NCI-H526 (cell line): ENCODE measurements around the gene RPL10.
A peak's percentile ranks its signal among the peaks of the same experiment; 100 is the strongest.

Experiments
- DNase-seq, 2 experiments: peaks; one replicate each; lab custom pipeline; 2025; lab: John Stamatoyannopoulos, UW

RPL10 gene

GRCh38 chrX:154401045-154401799 lies 3.0 kb downstream of the RPL10 start:
- no peak for DNase-seq

GRCh38 chrX:154401918-154402621 lies 3.9 kb downstream of the RPL10 start:
- no peak for DNase-seq

GRCh38 chrX:154402622-154403127 lies 4.5 kb downstream of the RPL10 start:
- no peak for DNase-seq

- no peak for DNase-seq
Measured at GRCh38 chrX:154403192-154403591, 5.0 kb downstream of the RPL10 start.

- no peak for DNase-seq
Measured at GRCh38 chrX:154403858-154404257, 5.7 kb downstream of the RPL10 start.

GRCh38 chrX:154404625-154405192 lies 6.5 kb downstream of the RPL10 start:
- no peak for DNase-seq

- no peak for DNase-seq
Measured at GRCh38 chrX:154408659-154409221, 10.6 kb downstream of the RPL10 start.

GRCh38 chrX:154409222-154409871 lies 11.2 kb downstream of the RPL10 start, which contains the start of gene DNASE1L1:
Gene DNASE1L1 (minus strand): TSS chrX:154409254. CDS start chrX:154405568, 3,686 bp downstream.
- DNase-seq: no peak

GRCh38 chrX:154411981-154412340 lies 13.8 kb downstream of the RPL10 start:
- DNase-seq: peak; percentile 81 to 87

GRCh38 chrX:154412468-154412867 lies 14.3 kb downstream of the RPL10 start:
- DNase-seq: no peak

- no peak for DNase-seq
Measured at GRCh38 chrX:154413142-154413541, 15.0 kb downstream of the RPL10 start.

GRCh38 chrX:154417157-154417556 lies 19.0 kb downstream of the RPL10 start:
- DNase-seq: no peak

GRCh38 chrX:154419189-154419588 lies 21.0 kb downstream of the RPL10 start:
- no peak for DNase-seq

- DNase-seq: no peak
Measured at GRCh38 chrX:154419688-154420401, 21.7 kb downstream of the RPL10 start.

- DNase-seq: no peak
Measured at GRCh38 chrX:154420402-154420756, 22.2 kb downstream of the RPL10 start.

GRCh38 chrX:154426916-154427770 lies 29.0 kb downstream of the RPL10 start:
- DNase-seq: no peak

GRCh38 chrX:154428176-154429171 lies 30.3 kb downstream of the RPL10 start, which contains the start of gene ATP6AP1:
Gene ATP6AP1 (plus strand): TSS chrX:154428677. CDS start chrX:154428693, 16 bp downstream.
- peak; percentile 95 to 99 for DNase-seq

- DNase-seq: no peak
Measured at GRCh38 chrX:154429711-154430110, 31.5 kb downstream of the RPL10 start.

GRCh38 chrX:154430479-154430878 lies 32.3 kb downstream of the RPL10 start:
- DNase-seq: no peak
